Colonic mucosa (tissue), 4 donors: ENCODE data around the gene SYK. TPM values are rescaled to one million over a fixed set of nuclear protein-coding genes. Genes with fewer than 3 reads are reported as not detected.

Source experiments
- DNase-seq: peaks from one replicate; pipeline ENCODE4 v3.0.0-alpha.2; 2020
- H3K27ac ChIP-seq: fragments of 200-600 bp; one replicate; pipeline ENCODE4 v1.8.0; 2021
- H3K27me3 ChIP-seq: fragments of 200-600 bp; one replicate; pipeline ENCODE4 v1.8.0; 2021
- H3K36me3 ChIP-seq: fragments of 200-600 bp; one replicate; pipeline ENCODE4 v1.8.0; 2021
- H3K4me1 ChIP-seq: fragments of 200-600 bp; one replicate; pipeline ENCODE4 v1.8.0; 2021; ENCODE audit warnings: mild to moderate bottlenecking
- H3K4me3 ChIP-seq: fragments of 200-600 bp; one replicate; pipeline ENCODE4 v1.8.0; 2021
- H3K9ac ChIP-seq, 2 donors: one replicate each; pipeline ENCODE4 v1.7.0; 2013; ENCODE audit warnings: control low read depth in 2 of 2, low read depth in 2 of 2, low read length in 2 of 2
- H3K9me3 ChIP-seq: fragments of 200-600 bp; one replicate; pipeline ENCODE4 v1.8.0; 2021
- CTCF ChIP-seq: fragments of 200-600 bp; IDR thresholded peaks from one replicate; pipeline ENCODE4 v1.8.0; 2022; ENCODE audit warnings: antibody characterized with exemption, mild to moderate bottlenecking
- intact Hi-C: fragments of 100-400 bp; cut with DNase I; formaldehyde crosslinking; loops from one replicate; pipeline ENCODE4 v1.14.1; 2022
- total RNA-seq, 2 donors: library from RNA; stranded (reverse); fragmentation: NEBNext Ultra II Directional in 1 of 2; extraction: Animal tissue kit (Norgen Biotek cat#: 25700) in 1 of 2; gene quantifications; one replicate each; pipeline ENCODE4 v1.2.1, GENCODE V29; 2021
- donor health status: healthy.
- donor health status: DM: no; HTN: no; CAD: no.
- donor health status: DM: no; HTN: no; CAD: no.

Gene SYK
- total RNA-seq, 2 donors from 2014 or later = 58.1 to 92.6 TPM

GRCh38 chr9:90892918-90893317, 91.3 kb downstream of the SYK start:
- intact Hi-C loops = no loop called here
- TF ChIP-seq CTCF = no peak
- Histone ChIP-seq H3K4me1 (no peaks in the 10 kb centered on the region), H3K4me3 (no peak overlapping the region), H3K36me3 (no peaks in the 10 kb centered on the region), H3K27ac (no peak overlapping the region), H3K9ac (no peak overlapping the region), H3K9me3 (no peaks in the 10 kb centered on the region), H3K27me3 (no peaks in the 10 kb centered on the region)
- no peak for DNase-seq

GRCh38 chr9:90893706-90894105, 92.1 kb downstream of the SYK start:
- Histone ChIP-seq H3K27me3 (no peaks in the 10 kb centered on the region), H3K4me1 (no peaks in the 10 kb centered on the region), H3K27ac (no peak overlapping the region), H3K9ac (no peak overlapping the region), H3K36me3 (no peaks in the 10 kb centered on the region), H3K4me3 (no peak overlapping the region), H3K9me3 (no peaks in the 10 kb centered on the region)
- DNase-seq = no peak
- intact Hi-C loops = no loop called here
- TF ChIP-seq CTCF = no peak

- Histone ChIP-seq H3K9me3 (no peaks in the 10 kb centered on the region), H3K36me3 (no peaks in the 10 kb centered on the region), H3K27ac (no peak overlapping the region), H3K4me1 (no peaks in the 10 kb centered on the region), H3K27me3 (no peaks in the 10 kb centered on the region), H3K9ac (no peak overlapping the region), H3K4me3 (no peak overlapping the region)
- intact Hi-C loops = no loop called here
- no peak for DNase-seq
- peak; percentile 27 for TF ChIP-seq CTCF
Observed at GRCh38 chr9:90894986-90895687, 93.5 kb downstream of the SYK start.

- no peak for TF ChIP-seq CTCF
- H3K9ac ChIP-seq = no peak overlapping the region
- intact Hi-C loops = no loop called here
- no peaks in the 10 kb centered on the region for H3K9me3 ChIP-seq
- DNase-seq = no peak
- no peaks in the 10 kb centered on the region for H3K4me1 ChIP-seq
- H3K27me3 ChIP-seq = no peaks in the 10 kb centered on the region
- H3K27ac ChIP-seq = no peak overlapping the region
- H3K4me3 ChIP-seq = no peak overlapping the region
- H3K36me3 ChIP-seq = no peaks in the 10 kb centered on the region
Observed at GRCh38 chr9:90895786-90896185, 94.2 kb downstream of the SYK start.

GRCh38 chr9:90896231-90896630, 94.6 kb downstream of the SYK start:
- no peaks in the 10 kb centered on the region for H3K36me3 ChIP-seq
- H3K9me3 ChIP-seq = no peaks in the 10 kb centered on the region

More at GRCh38 chr9:90896231-90896630, 94.6 kb downstream of the SYK start:
- Histone ChIP-seq H3K27me3 (no peaks in the 10 kb centered on the region), H3K9ac (no peak overlapping the region), H3K27ac (no peak overlapping the region), H3K4me1 (no peaks in the 10 kb centered on the region), H3K4me3 (no peak overlapping the region)
- intact Hi-C loops = no loop called here
- DNase-seq = no peak
- no peak for TF ChIP-seq CTCF
